Ishikawa (cell line): ENCODE measurements around the gene CBLB.

Experiments
- NFIC ChIP-seq: IDR thresholded peaks from 2 replicates; pipeline ENCODE4 v1.6.1; 2012
- TEAD4 ChIP-seq: IDR thresholded peaks from 2 replicates; pipeline ENCODE4 v1.6.1; 2012

DNA sequence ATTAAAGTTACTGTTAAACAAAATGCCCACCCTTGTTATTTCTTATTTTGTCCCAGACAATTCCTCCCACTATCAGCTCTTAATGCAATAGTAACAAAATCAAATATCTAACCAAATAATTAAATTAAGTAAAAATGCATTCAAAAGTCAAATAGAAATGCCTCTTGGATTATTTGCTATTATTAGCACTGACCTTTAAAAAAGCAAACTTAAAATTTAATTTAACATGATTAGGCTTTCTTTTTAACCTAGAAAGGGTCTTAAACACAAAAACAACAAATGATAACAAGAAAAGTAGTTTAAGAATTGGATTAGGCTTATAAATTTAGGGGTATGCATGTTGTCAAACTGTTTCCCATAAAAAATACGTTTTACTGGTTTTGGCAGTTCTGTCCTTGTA is 159.8 kb downstream of the CBLB start:
- TF ChIP-seq TEAD4 (no peak), NFIC (no peak)
